ENCODE data around the gene RGL2. TPM values are rescaled to one million over a fixed set of nuclear protein-coding genes. Genes with fewer than 3 reads are reported as not detected.

RGL2 gene
- total RNA-seq, 2 experiments from 2014 or later = 27.2 to 67.6 TPM

DNA sequence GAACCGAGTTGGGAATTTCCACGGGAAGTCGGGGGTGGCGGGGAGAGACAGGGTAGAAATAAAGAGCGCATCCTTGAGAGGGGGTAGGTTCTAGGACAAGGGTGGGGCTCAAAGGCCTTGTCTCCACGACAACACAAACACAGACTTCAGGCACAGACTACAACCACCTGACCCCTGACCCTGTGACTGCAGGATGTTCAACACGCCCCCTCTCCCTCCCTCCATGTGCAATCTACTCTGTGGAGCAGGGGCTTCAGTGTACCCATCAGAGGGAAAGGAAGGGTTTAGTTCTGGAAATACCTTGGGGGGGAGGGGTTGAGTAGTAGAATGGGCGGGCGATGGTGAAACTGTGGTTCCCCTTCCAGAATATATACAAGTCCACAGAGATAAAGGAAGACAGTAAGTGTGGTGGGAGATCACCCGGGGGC, 15.8 kb upstream of the RGL2 start:
- Histone ChIP-seq H3K4me1 (ENCODE audit: insufficient read depth, low read length, poor library complexity, severe bottlenecking) (peaks cover 44% of the 10 kb centered on the region), H4K20me1 (ENCODE audit: insufficient read depth, low read length) (peaks cover 7% of the 10 kb centered on the region; the same call in 1 of the 2 replicates), H3K36me3 (ENCODE audit: insufficient read depth, low read length) (peaks cover 45% of the 10 kb centered on the region), H3K9me3 (ENCODE audit: low read length) (no peaks in the 10 kb centered on the region), H2AFZ (ENCODE audit: low read length) (peak overlapping the region; percentile 27; the same call in 1 of the 2 replicates), H3K9me2 (ENCODE audit: insufficient read depth, low read length) (no peaks in the 10 kb centered on the region), H3K4me2 (ENCODE audit: low read length) (peak overlapping the region; percentile 79), H3K79me2 (ENCODE audit: insufficient read depth, low read depth, low read length) (peaks cover 50% of the 10 kb centered on the region), H3K27ac (ENCODE audit: low read depth, low read length, poor library complexity, severe bottlenecking) (peak overlapping the region; percentile 94), H3K4me3 (ENCODE audit: low read depth, low read length, poor library complexity, severe bottlenecking) (peak overlapping the region; percentile 84)
- peak; percentile 66 for DNase-seq (ENCODE audit: low spot score)
- intact Hi-C loops (cut with micrococcal nuclease; ENCODE audit: unreplicated experiment) = loop anchor here (1.0 to 5.0 kb wide), 3 partner anchors 15 to 98 kb away; partner anchors contain the start of gene PHF1
- CTCF ChIA-PET (ENCODE audit: unreplicated experiment) = no interaction called here
- no TSS peak for BruUV-seq (replicated peaks)
- POLR2A ChIA-PET = no interaction called here
- TF ChIP-seq EZH2phosphoT487 (IDR thresholded peaks at IDR 0.05; ENCODE audit: borderline replicate concordance, low read depth, low read length) = no peak
- TF ChIP-seq, protein P1, sequence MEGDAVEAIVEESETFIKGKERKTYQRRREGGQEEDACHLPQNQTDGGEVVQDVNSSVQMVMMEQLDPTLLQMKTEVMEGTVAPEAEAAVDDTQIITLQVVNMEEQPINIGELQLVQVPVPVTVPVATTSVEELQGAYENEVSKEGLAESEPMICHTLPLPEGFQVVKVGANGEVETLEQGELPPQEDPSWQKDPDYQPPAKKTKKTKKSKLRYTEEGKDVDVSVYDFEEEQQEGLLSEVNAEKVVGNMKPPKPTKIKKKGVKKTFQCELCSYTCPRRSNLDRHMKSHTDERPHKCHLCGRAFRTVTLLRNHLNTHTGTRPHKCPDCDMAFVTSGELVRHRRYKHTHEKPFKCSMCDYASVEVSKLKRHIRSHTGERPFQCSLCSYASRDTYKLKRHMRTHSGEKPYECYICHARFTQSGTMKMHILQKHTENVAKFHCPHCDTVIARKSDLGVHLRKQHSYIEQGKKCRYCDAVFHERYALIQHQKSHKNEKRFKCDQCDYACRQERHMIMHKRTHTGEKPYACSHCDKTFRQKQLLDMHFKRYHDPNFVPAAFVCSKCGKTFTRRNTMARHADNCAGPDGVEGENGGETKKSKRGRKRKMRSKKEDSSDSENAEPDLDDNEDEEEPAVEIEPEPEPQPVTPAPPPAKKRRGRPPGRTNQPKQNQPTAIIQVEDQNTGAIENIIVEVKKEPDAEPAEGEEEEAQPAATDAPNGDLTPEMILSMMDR (conservative IDR thresholded peaks at IDR 0.05; ENCODE audit: low read length) = no peak

DNA sequence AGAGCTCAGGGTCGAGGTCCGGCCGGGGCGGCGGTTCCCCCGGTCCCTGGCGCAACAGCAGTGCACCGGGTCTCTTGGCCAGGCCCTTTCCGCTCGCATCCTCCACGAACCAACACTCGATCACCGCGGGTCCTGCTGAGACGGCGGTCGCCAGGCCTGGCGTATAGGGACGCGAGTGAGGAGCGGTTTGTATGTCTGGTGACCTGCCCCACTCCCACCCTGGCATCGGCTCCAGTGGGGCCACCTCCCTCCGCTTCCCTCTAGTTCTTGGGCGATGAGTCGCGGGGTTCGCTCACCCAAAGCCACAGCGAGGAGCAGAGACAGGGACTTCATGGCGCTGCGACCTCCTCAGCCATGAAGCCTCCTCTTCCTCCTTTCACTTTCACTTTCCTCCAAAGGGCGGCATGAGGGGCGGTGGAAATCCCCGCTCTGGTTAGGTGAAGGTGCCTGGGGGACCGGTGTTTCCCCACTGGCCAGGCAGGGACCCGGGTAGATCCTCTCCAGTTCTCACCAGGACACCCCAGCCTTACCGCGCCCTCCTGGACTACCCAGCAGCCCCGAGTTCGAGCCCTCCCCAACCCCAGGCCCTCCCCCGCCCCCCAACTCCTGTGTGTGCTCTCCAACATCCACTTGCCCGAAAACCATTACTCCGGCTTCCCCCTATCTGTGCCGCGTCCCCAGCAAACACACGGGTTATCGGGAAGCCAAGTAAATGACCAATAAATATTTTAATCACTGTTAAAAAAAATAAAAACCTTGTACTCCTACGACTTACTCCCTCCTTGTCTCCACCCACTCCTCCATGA, 15.2 kb upstream of the RGL2 start, which contains the start of gene TAPBP:
Gene TAPBP (minus strand): TSS at position 370 of the 806 bp plus-strand sequence. CDS start 37 bp downstream, at position 333.
- peak; percentile 84 for DNase-seq (ENCODE audit: low spot score)
- Histone ChIP-seq H3K27ac (ENCODE audit: low read depth, low read length, poor library complexity, severe bottlenecking) (peak within 1 kb of the TSS; percentile 94), H3K79me2 (ENCODE audit: insufficient read depth, low read depth, low read length) (peaks cover 50% of the 10 kb centered on the region), H4K20me1 (ENCODE audit: insufficient read depth, low read length) (peaks cover 7% of the 10 kb centered on the region; the same call in 1 of the 2 replicates), H3K36me3 (ENCODE audit: insufficient read depth, low read length) (peaks cover 42% of the 10 kb centered on the region), H3K9me2 (ENCODE audit: insufficient read depth, low read length) (no peaks in the 10 kb centered on the region), H3K4me3 (ENCODE audit: low read depth, low read length, poor library complexity, severe bottlenecking) (peak within 1 kb of the TSS; percentile 84), H2AFZ (ENCODE audit: low read length) (peak within 1 kb of the TSS; percentile 27; the same call in 1 of the 2 replicates), H3K4me2 (ENCODE audit: low read length) (peak within 1 kb of the TSS; percentile 79), H3K4me1 (ENCODE audit: insufficient read depth, low read length, poor library complexity, severe bottlenecking) (peaks cover 38% of the 10 kb centered on the region), H3K9me3 (ENCODE audit: low read length) (no peaks in the 10 kb centered on the region)
- POLR2A ChIA-PET = interaction anchor here (0.6 to 2.0 kb wide), 4 partner anchors 11 to 78 kb away, joined by 3 to 11 read pairs (median 5); partner anchors contain the start of genes KIFC1, RPS18 and VPS52
- intact Hi-C loops (cut with micrococcal nuclease; ENCODE audit: unreplicated experiment) = loop anchor here (1.0 to 5.0 kb wide), 3 partner anchors 15 to 98 kb away; partner anchors contain the start of gene PHF1
- CTCF ChIA-PET (ENCODE audit: unreplicated experiment) = no interaction called here
- BruUV-seq (replicated peaks) = TSS peak; percentile 65
- TF ChIP-seq EZH2phosphoT487 (IDR thresholded peaks at IDR 0.05; ENCODE audit: borderline replicate concordance, low read depth, low read length) = no peak
- TF ChIP-seq, protein P1 (conservative IDR thresholded peaks at IDR 0.05; ENCODE audit: low read length) = no peak; the same call in 1 of the 2 replicates

All from OCI-LY7 (cell line).